ENCODE measurements around the gene WDR18.

WDR18 gene

DNA sequence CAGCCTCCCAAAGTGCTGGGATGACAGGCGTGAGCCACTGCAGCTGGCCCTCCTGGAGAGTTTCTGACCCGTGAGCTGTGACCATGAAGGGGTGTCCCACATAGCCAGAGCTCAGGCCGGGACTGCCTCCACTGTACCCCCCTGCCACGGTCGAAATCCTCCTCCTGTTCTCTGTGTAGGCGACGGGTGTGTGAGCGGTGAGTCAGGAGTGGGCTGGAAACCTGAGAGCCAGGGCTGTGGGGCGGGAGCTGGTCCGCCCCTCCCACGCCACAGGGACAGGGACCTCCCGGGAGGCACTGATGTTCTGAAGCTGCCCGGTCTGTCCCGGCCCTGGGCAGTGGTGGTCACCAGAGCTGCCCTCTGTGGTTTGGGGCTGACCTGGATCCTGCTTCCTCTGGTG, 3.9 kb downstream of the WDR18 start:
- Histone ChIP-seq H3K27me3 (ENCODE audit: insufficient read depth, low read length) (no peaks in the 10 kb centered on the region), H2AFZ (ENCODE audit: insufficient read depth, low read length, poor library complexity) (no peak overlapping the region), H4K91ac (ENCODE audit: low read depth, low read length) (no peak overlapping the region), H3K79me2 (ENCODE audit: control insufficient read depth, insufficient read depth, low read length, poor library complexity) (peaks cover 3% of the 10 kb centered on the region), H3K4ac (ENCODE audit: low read depth, low read length) (no peak overlapping the region), H3K4me1 (ENCODE audit: control insufficient read depth in 1 of 2, insufficient read depth in 2 of 2, low read length in 2 of 2) (peaks cover 9 to 10% of the 10 kb centered on the region in 2 experiments), H3K9ac (ENCODE audit: low read length) (no peak overlapping the region), H2BK5ac (ENCODE audit: low read depth, low read length, poor library complexity) (no peak overlapping the region), H3K27ac (ENCODE audit: low read depth, low read length) (no peak overlapping the region), H3K79me1 (ENCODE audit: low read length) (peaks cover 12% of the 10 kb centered on the region), H3K18ac (ENCODE audit: low read length) (no peak overlapping the region), H3K23ac (ENCODE audit: low read length) (no peak overlapping the region), H2BK120ac (ENCODE audit: insufficient read depth, low read length, poor library complexity) (no peak overlapping the region), H3K36me3 (ENCODE audit: control insufficient read depth in 1 of 2, insufficient read depth in 2 of 2, low read length in 2 of 2) (peaks cover 60 to 64% of the 10 kb centered on the region in 2 experiments), H3K4me2 (ENCODE audit: low read length) (no peak overlapping the region), H3K14ac (ENCODE audit: low read length) (no peak overlapping the region), H4K12ac (ENCODE audit: low read depth, low read length) (no peak overlapping the region), H2AK5ac (ENCODE audit: low read length) (no peak overlapping the region), H3K4me3 (ENCODE audit: low read depth, low read length) (no peak overlapping the region), H4K8ac (ENCODE audit: low read depth, low read length) (no peak overlapping the region), H2BK12ac (ENCODE audit: low read length) (no peak overlapping the region), H3K9me3 (ENCODE audit: insufficient read depth, low read depth, low read length) (peaks cover 1% of the 10 kb centered on the region)
- DNase-seq: no peak
- no CpG with 5 or more reads among the region's 14 CpGs for WGBS (ENCODE audit: extremely low coverage, insufficient coverage, insufficient read length)

DNA sequence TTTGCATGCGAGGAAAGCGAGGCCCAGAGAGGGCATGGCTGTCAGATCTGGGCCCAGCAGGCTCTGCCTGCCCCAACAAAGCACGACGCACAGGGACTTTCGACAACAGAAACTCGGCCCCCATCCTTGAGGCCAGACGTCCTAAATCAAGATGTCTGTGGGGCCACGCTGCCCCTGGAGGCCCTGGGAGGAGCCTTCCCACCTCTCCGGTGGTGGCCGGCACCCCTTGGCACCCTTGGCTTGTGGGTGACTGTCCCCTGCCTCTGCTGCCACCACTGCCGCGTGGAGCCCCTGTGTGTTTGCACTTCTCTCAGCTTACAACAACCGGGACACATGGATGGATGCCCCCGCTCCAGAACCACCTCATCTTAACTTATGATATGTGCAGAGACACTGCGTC, 4.4 kb downstream of the WDR18 start:
- no peak overlapping the region for H2AK5ac ChIP-seq (ENCODE audit: low read length)
- H3K27ac ChIP-seq (ENCODE audit: low read depth, low read length): no peak overlapping the region
- H3K4me2 ChIP-seq (ENCODE audit: low read length): no peak overlapping the region
- no peak overlapping the region for H3K18ac ChIP-seq (ENCODE audit: low read length)
- H4K12ac ChIP-seq (ENCODE audit: low read depth, low read length): no peak overlapping the region
- no peak overlapping the region for H2AFZ ChIP-seq (ENCODE audit: insufficient read depth, low read length, poor library complexity)
- H3K4me3 ChIP-seq (ENCODE audit: low read depth, low read length): no peak overlapping the region
- H3K36me3 ChIP-seq (ENCODE audit: control insufficient read depth in 1 of 2, insufficient read depth in 2 of 2, low read length in 2 of 2): peaks cover 61 to 64% of the 10 kb centered on the region in 2 experiments
- peaks cover 13 to 15% of the 10 kb centered on the region in 2 experiments for H3K4me1 ChIP-seq (ENCODE audit: control insufficient read depth in 1 of 2, insufficient read depth in 2 of 2, low read length in 2 of 2)
- H2BK5ac ChIP-seq (ENCODE audit: low read depth, low read length, poor library complexity): no peak overlapping the region
- DNase-seq: no peak
- H3K79me2 ChIP-seq (ENCODE audit: control insufficient read depth, insufficient read depth, low read length, poor library complexity): peaks cover 3% of the 10 kb centered on the region
- H3K9ac ChIP-seq (ENCODE audit: low read length): no peak overlapping the region
- H3K4ac ChIP-seq (ENCODE audit: low read depth, low read length): no peak overlapping the region
- H3K9me3 ChIP-seq (ENCODE audit: insufficient read depth, low read depth, low read length): peaks cover 1% of the 10 kb centered on the region
- no peak overlapping the region for H2BK12ac ChIP-seq (ENCODE audit: low read length)
- no CpG with 5 or more reads among the region's 15 CpGs for WGBS (ENCODE audit: extremely low coverage, insufficient coverage, insufficient read length)
- H2BK120ac ChIP-seq (ENCODE audit: insufficient read depth, low read length, poor library complexity): no peak overlapping the region
- H3K79me1 ChIP-seq (ENCODE audit: low read length): peaks cover 14% of the 10 kb centered on the region
- no peaks in the 10 kb centered on the region for H3K27me3 ChIP-seq (ENCODE audit: insufficient read depth, low read length)
- no peak overlapping the region for H4K91ac ChIP-seq (ENCODE audit: low read depth, low read length)
- no peak overlapping the region for H3K14ac ChIP-seq (ENCODE audit: low read length)
- H4K8ac ChIP-seq (ENCODE audit: low read depth, low read length): no peak overlapping the region
- no peak overlapping the region for H3K23ac ChIP-seq (ENCODE audit: low read length)

DNA sequence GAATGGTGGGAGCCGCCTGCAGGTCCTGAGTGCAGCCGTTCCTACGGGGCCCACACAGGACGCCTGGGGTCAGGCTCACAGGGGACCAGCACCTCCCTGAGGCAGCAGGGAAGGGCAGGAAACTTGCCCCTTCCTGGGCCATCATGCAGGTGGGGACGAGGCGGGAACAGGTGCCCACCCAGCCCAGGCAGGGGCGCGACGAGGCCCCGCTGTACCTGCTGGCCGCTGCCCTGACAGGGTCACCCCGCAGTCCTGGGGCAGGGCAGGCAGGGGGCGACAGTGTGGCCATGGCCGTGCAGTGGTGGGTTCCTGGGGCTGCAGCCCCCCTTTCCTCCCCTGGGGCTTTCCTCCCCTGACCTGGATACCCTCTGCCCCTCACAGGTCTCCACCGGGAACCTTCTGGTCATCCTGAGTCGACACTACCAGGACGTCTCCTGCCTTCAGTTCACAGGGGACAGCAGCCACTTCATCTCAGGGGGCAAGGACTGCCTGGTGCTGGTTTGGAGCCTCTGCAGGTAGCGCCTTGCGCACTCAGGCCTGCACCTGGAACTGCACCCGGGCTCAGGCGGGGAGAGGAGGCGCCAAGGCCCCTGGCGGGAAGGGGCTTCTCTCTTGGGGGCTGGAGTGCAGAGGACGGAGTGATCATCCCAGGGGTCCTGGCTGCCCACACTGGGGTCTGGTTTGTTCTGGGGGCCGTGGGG, 5.4 kb downstream of the WDR18 start:
- no CpG with 5 or more reads among the region's 25 CpGs for WGBS (ENCODE audit: extremely low coverage, insufficient coverage, insufficient read length)
- no peak overlapping the region for H4K12ac ChIP-seq (ENCODE audit: low read depth, low read length)

DNA sequence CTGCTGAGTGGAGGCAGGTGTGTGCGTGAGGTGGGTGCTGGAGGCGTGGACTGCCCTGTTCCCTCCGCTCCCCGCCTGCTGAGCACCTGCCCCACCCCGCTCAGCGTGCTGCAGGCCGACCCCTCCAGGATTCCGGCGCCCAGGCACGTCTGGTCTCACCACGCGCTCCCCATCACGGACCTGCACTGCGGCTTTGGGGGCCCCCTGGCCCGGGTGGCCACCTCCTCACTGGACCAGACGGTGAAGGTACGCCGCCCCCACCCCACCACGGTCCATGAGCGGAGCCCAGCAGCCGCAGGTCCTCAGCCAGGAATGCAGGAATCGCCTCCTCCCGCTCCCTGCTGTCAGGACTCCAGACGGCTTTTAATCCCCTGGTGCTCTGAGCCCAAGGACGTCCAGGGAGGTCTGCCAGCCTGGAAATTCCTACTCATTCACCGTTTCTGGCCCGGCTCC, 6.0 kb downstream of the WDR18 start:
- H4K8ac ChIP-seq (ENCODE audit: low read depth, low read length): no peak overlapping the region
- H3K79me2 ChIP-seq (ENCODE audit: control insufficient read depth, insufficient read depth, low read length, poor library complexity): no peaks in the 10 kb centered on the region
- no peak overlapping the region for H2AFZ ChIP-seq (ENCODE audit: insufficient read depth, low read length, poor library complexity)
- no peak overlapping the region for H3K14ac ChIP-seq (ENCODE audit: low read length)
- H3K79me1 ChIP-seq (ENCODE audit: low read length): peaks cover 9% of the 10 kb centered on the region
- no peak overlapping the region for H3K18ac ChIP-seq (ENCODE audit: low read length)
- no peak overlapping the region for H3K4me3 ChIP-seq (ENCODE audit: low read depth, low read length)
- no peak overlapping the region for H3K4ac ChIP-seq (ENCODE audit: low read depth, low read length)
- peaks cover 71 to 76% of the 10 kb centered on the region in 2 experiments for H3K36me3 ChIP-seq (ENCODE audit: control insufficient read depth in 1 of 2, insufficient read depth in 2 of 2, low read length in 2 of 2)
- no peak overlapping the region for H4K12ac ChIP-seq (ENCODE audit: low read depth, low read length)
- no peak overlapping the region for H2AK5ac ChIP-seq (ENCODE audit: low read length)
- no peak overlapping the region for H3K4me2 ChIP-seq (ENCODE audit: low read length)
- H3K9ac ChIP-seq (ENCODE audit: low read length): no peak overlapping the region
- no peak overlapping the region for H2BK5ac ChIP-seq (ENCODE audit: low read depth, low read length, poor library complexity)
- H2BK120ac ChIP-seq (ENCODE audit: insufficient read depth, low read length, poor library complexity): no peak overlapping the region
- DNase-seq: no peak
- no peak overlapping the region for H2BK12ac ChIP-seq (ENCODE audit: low read length)
- H3K27ac ChIP-seq (ENCODE audit: low read depth, low read length): no peak overlapping the region
- H3K4me1 ChIP-seq (ENCODE audit: control insufficient read depth in 1 of 2, insufficient read depth in 2 of 2, low read length in 2 of 2): peaks cover 13 to 17% of the 10 kb centered on the region in 2 experiments
- WGBS (ENCODE audit: extremely low coverage, insufficient coverage, insufficient read length): no CpG with 5 or more reads among the region's 27 CpGs
- peaks cover 4% of the 10 kb centered on the region for H3K9me3 ChIP-seq (ENCODE audit: insufficient read depth, low read depth, low read length)
- H3K23ac ChIP-seq (ENCODE audit: low read length): no peak overlapping the region
- no peak overlapping the region for H4K91ac ChIP-seq (ENCODE audit: low read depth, low read length)
- no peaks in the 10 kb centered on the region for H3K27me3 ChIP-seq (ENCODE audit: insufficient read depth, low read length)

More for the DNA sequence above, 5.4 kb downstream of the WDR18 start:
- no peak overlapping the region for H2BK120ac ChIP-seq (ENCODE audit: insufficient read depth, low read length, poor library complexity)
- no peak overlapping the region for H3K4me2 ChIP-seq (ENCODE audit: low read length)
- H3K9ac ChIP-seq (ENCODE audit: low read length): no peak overlapping the region
- H4K8ac ChIP-seq (ENCODE audit: low read depth, low read length): no peak overlapping the region
- no peaks in the 10 kb centered on the region for H3K79me2 ChIP-seq (ENCODE audit: control insufficient read depth, insufficient read depth, low read length, poor library complexity)
- H3K9me3 ChIP-seq (ENCODE audit: insufficient read depth, low read depth, low read length): peaks cover 4% of the 10 kb centered on the region
- no peak overlapping the region for H4K91ac ChIP-seq (ENCODE audit: low read depth, low read length)
- no peak overlapping the region for H3K23ac ChIP-seq (ENCODE audit: low read length)
- no peak overlapping the region for H3K18ac ChIP-seq (ENCODE audit: low read length)
- H3K27me3 ChIP-seq (ENCODE audit: insufficient read depth, low read length): no peaks in the 10 kb centered on the region
- no peak for DNase-seq
- H3K4me3 ChIP-seq (ENCODE audit: low read depth, low read length): no peak overlapping the region
- no peak overlapping the region for H3K4ac ChIP-seq (ENCODE audit: low read depth, low read length)
- no peak overlapping the region for H3K14ac ChIP-seq (ENCODE audit: low read length)
- H2BK12ac ChIP-seq (ENCODE audit: low read length): no peak overlapping the region
- no peak overlapping the region for H2AFZ ChIP-seq (ENCODE audit: insufficient read depth, low read length, poor library complexity)
- H2BK5ac ChIP-seq (ENCODE audit: low read depth, low read length, poor library complexity): no peak overlapping the region
- H3K4me1 ChIP-seq (ENCODE audit: control insufficient read depth in 1 of 2, insufficient read depth in 2 of 2, low read length in 2 of 2): peaks cover 17 to 19% of the 10 kb centered on the region in 2 experiments
- H2AK5ac ChIP-seq (ENCODE audit: low read length): no peak overlapping the region
- H3K79me1 ChIP-seq (ENCODE audit: low read length): peaks cover 9% of the 10 kb centered on the region
- no peak overlapping the region for H3K27ac ChIP-seq (ENCODE audit: low read depth, low read length)
- peaks cover 67 to 70% of the 10 kb centered on the region in 2 experiments for H3K36me3 ChIP-seq (ENCODE audit: control insufficient read depth in 1 of 2, insufficient read depth in 2 of 2, low read length in 2 of 2)
